Uterus (tissue), 2 donors: ENCODE measurements around the gene LRIG1.

Experiments used
- POLR2A ChIP-seq, 2 donors: fragments of 450-650 bp; IDR thresholded peaks; one replicate each; pipeline ENCODE4 v1.6.1; 2016; ENCODE audit warnings: antibody characterized with exemption in 2 of 2, mild to moderate bottlenecking in 1 of 2, moderate library complexity in 1 of 2
- TF ChIP-seq, protein P1 (sequence below), 4 experiments: fragments of 200-600 bp in 2 of 4; fragments of 450-650 bp in 2 of 4; sonication (generic) in 2 of 4; IDR thresholded peaks; one replicate each; pipeline ENCODE4 v1.5.1; 2016 to 2019; ENCODE audit warnings: antibody characterized with exemption in 4 of 4, mild to moderate bottlenecking in 2 of 4, moderate library complexity in 1 of 4

DNA sequence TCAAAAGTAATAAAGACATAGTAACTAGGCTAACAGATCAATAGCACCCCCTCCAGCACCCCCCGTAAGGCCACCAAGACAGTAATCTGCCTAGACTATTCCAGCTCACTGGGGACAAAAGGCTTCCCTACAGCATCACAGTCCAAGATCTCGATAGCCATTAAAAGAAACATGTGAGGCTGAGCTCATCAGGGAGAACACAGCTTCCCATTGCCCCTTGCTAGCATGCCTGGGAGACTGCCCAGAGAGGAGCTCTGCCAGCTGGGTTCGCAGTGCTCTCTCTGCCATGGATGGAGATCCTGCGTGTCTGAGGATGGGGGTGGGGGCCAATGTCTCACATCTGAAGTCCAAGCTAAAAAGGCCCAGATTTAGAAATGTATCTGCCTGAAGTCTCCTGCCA lies 17.8 kb downstream of the LRIG1 start:
- TF ChIP-seq, protein P1, sequence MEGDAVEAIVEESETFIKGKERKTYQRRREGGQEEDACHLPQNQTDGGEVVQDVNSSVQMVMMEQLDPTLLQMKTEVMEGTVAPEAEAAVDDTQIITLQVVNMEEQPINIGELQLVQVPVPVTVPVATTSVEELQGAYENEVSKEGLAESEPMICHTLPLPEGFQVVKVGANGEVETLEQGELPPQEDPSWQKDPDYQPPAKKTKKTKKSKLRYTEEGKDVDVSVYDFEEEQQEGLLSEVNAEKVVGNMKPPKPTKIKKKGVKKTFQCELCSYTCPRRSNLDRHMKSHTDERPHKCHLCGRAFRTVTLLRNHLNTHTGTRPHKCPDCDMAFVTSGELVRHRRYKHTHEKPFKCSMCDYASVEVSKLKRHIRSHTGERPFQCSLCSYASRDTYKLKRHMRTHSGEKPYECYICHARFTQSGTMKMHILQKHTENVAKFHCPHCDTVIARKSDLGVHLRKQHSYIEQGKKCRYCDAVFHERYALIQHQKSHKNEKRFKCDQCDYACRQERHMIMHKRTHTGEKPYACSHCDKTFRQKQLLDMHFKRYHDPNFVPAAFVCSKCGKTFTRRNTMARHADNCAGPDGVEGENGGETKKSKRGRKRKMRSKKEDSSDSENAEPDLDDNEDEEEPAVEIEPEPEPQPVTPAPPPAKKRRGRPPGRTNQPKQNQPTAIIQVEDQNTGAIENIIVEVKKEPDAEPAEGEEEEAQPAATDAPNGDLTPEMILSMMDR (IDR thresholded peaks at IDR 0.05), result no peak
- no peak for TF ChIP-seq POLR2A (IDR thresholded peaks at IDR 0.05)
